A673 (cell line): Measurements from ENCODE around the gene OR8A1.

ENCODE experiments used
- CTCF ChIP-seq: fragments of 300-800, 200-600 bp; sonication (generic); conservative IDR thresholded peaks from 2 replicates; pipeline ENCODE4 v1.5.1; 2017; ENCODE audit warnings: low read depth, mild to moderate bottlenecking, antibody characterized with exemption, low read length, moderate library complexity, mixed read lengths
- EZH2 ChIP-seq: fragments of 200-600 bp; sonication (generic); IDR thresholded peaks from 2 replicates; pipeline ENCODE4 v1.6.1; 2017; ENCODE audit warnings: borderline replicate concordance, low read depth, mild to moderate bottlenecking, mixed read lengths, antibody characterized with exemption, low read length; ENCODE audit not compliant: poor library complexity, severe bottlenecking

DNA sequence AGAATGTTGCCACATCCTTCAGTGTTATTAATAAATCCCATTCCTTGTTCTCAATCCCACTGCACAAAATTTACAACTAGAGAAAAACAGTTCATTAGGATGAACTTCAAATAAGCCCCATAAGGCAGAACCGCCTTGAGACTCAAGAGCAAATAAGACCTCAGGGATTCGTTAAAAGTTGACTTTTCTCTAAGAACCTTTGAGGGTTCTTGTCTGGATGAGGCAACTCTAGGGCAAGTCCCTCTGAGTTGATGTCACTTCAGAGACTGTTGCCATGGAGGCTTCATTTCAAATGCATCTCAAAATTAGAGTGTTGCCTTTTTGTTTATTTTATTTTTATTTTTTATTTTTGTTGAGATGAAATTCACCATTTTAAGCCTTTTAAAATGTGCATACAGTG lies 21.6 kb downstream of the OR8A1 start:
- TF ChIP-seq CTCF, result no peak
- no peak for TF ChIP-seq EZH2
